HEK293 (cell line): ENCODE results near the gene PHACTR1.
A peak's percentile ranks its signal among the peaks of the same experiment; 100 is the strongest.

ENCODE experiments used
- CTCF ChIA-PET: fragments of 350-600 bp; formaldehyde crosslinking; extraction: SDS; loops from one replicate; lab custom pipeline; 2021; ENCODE audit warnings: antibody characterized with exemption; lab: Yijun Ruan, JAX
- POLR2A ChIA-PET: fragments of 300-600 bp; formaldehyde crosslinking; extraction: SDS; loops from one replicate; lab custom pipeline; 2020; ENCODE audit warnings: antibody characterized with exemption, inconsistent platforms; lab: Yijun Ruan, JAX
- H3K27ac ChIP-seq: fragments of 200-500 bp; sonication (Bioruptor generic); 2 replicates; pipeline ENCODE4 v1.5.1; 2014; ENCODE audit warnings: low read depth, low read length, control low read depth, inconsistent platforms; ENCODE audit errors: extremely low read depth
- H3K36me3 ChIP-seq, 2 experiments: fragments of 200-500 bp in 1 of 2; sonication (Bioruptor generic) in 1 of 2; 1 replicate in 1 of 2; 2 replicates in 1 of 2; pipeline ENCODE4 v1.5.1; 2014 to 2017; ENCODE audit warnings: inconsistent platforms in 2 of 2, low read length in 2 of 2; ENCODE audit not compliant: control insufficient read depth in 2 of 2, insufficient read depth in 1 of 2
- H3K4me1 ChIP-seq: fragments of 200-500 bp; sonication (Bioruptor generic); 2 replicates; pipeline ENCODE4 v1.5.1; 2014; ENCODE audit warnings: mild to moderate bottlenecking, low read length, inconsistent platforms; ENCODE audit not compliant: control insufficient read depth, insufficient read depth
- H3K4me3 ChIP-seq: 2 replicates; pipeline ENCODE4 v1.5.1; 2011; ENCODE audit warnings: low read depth, mild to moderate bottlenecking, control low read depth, low read length, moderate library complexity
- H3K9me3 ChIP-seq: fragments of 200-500 bp; sonication (Bioruptor generic); 2 replicates; pipeline ENCODE4 v1.5.1; 2014; ENCODE audit warnings: low read depth, low read length, inconsistent platforms; ENCODE audit not compliant: control insufficient read depth, insufficient read depth
- EGR2 ChIP-seq: fragments of 450-650 bp; formaldehyde crosslinking; IDR thresholded peaks from 2 replicates; pipeline ENCODE4 v1.5.1; 2016; ENCODE audit warnings: low read depth, missing biosample characterization, missing genetic modification characterization
- GLIS1 ChIP-seq: fragments of 450-650 bp; formaldehyde crosslinking; IDR thresholded peaks from 2 replicates; pipeline ENCODE4 v1.5.1; 2016; ENCODE audit warnings: missing biosample characterization, missing genetic modification characterization
- GLIS2 ChIP-seq: fragments of 450-650 bp; formaldehyde crosslinking; IDR thresholded peaks from 2 replicates; pipeline ENCODE4 v1.5.1; 2016; ENCODE audit warnings: missing biosample characterization, missing genetic modification characterization
- KLF17 ChIP-seq: fragments of 450-650 bp; formaldehyde crosslinking; IDR thresholded peaks from 2 replicates; pipeline ENCODE4 v1.5.1; 2016; ENCODE audit warnings: missing biosample characterization, missing genetic modification characterization
- KLF9 ChIP-seq: fragments of 450-650 bp; formaldehyde crosslinking; IDR thresholded peaks from 2 replicates; pipeline ENCODE4 v1.5.1; 2016; ENCODE audit warnings: missing biosample characterization, missing genetic modification characterization, low read depth
- SP3 ChIP-seq: fragments of 450-650 bp; formaldehyde crosslinking; IDR thresholded peaks from 2 replicates; pipeline ENCODE4 v1.5.1; 2016; ENCODE audit warnings: missing biosample characterization, missing genetic modification characterization
- ZBTB8A ChIP-seq: fragments of 450-650 bp; formaldehyde crosslinking; IDR thresholded peaks from 2 replicates; pipeline ENCODE4 v1.5.1; 2016; ENCODE audit warnings: missing biosample characterization, missing genetic modification characterization
- ZEB2 ChIP-seq: fragments of 450-650 bp; formaldehyde crosslinking; IDR thresholded peaks from 2 replicates; pipeline ENCODE4 v1.5.1; 2016; ENCODE audit warnings: missing biosample characterization, missing genetic modification characterization
- ZFP37 ChIP-seq: fragments of 450-650 bp; formaldehyde crosslinking; IDR thresholded peaks from 2 replicates; pipeline ENCODE4 v1.5.1; 2016; ENCODE audit warnings: missing biosample characterization, missing genetic modification characterization
- ZNF10 ChIP-seq: fragments of 450-650 bp; formaldehyde crosslinking; IDR thresholded peaks from 2 replicates; pipeline ENCODE4 v1.5.1; 2017; ENCODE audit warnings: missing biosample characterization, missing genetic modification characterization
- ZNF148 ChIP-seq: fragments of 450-650 bp; formaldehyde crosslinking; IDR thresholded peaks from 2 replicates; pipeline ENCODE4 v1.5.0; 2017; ENCODE audit warnings: missing biosample characterization, missing genetic modification characterization, borderline replicate concordance
- ZNF155 ChIP-seq: fragments of 450-650 bp; formaldehyde crosslinking; IDR thresholded peaks from 2 replicates; pipeline ENCODE4 v1.5.1; 2016; ENCODE audit warnings: missing biosample characterization, missing genetic modification characterization
- ZNF16 ChIP-seq: fragments of 450-650 bp; formaldehyde crosslinking; IDR thresholded peaks from 2 replicates; pipeline ENCODE4 v1.5.1; 2016; ENCODE audit warnings: low read depth, missing biosample characterization, missing genetic modification characterization
- ZNF221 ChIP-seq: fragments of 450-650 bp; formaldehyde crosslinking; IDR thresholded peaks from 2 replicates; pipeline ENCODE4 v1.5.1; 2017; ENCODE audit warnings: missing biosample characterization, missing genetic modification characterization, borderline replicate concordance
- ZNF37A ChIP-seq: fragments of 450-650 bp; IDR thresholded peaks from 2 replicates; pipeline ENCODE4 v1.5.1; 2018; ENCODE audit warnings: missing biosample characterization, missing genetic modification characterization
- ZNF426 ChIP-seq: fragments of 450-650 bp; formaldehyde crosslinking; IDR thresholded peaks from 2 replicates; pipeline ENCODE4 v1.5.1; 2017; ENCODE audit warnings: missing biosample characterization, missing genetic modification characterization, mild to moderate bottlenecking, inconsistent platforms, moderate library complexity
- ZNF629 ChIP-seq: fragments of 450-650 bp; formaldehyde crosslinking; IDR thresholded peaks from 2 replicates; pipeline ENCODE4 v1.5.1; 2017; ENCODE audit warnings: missing biosample characterization, missing genetic modification characterization
- ZNF654 ChIP-seq: fragments of 450-650 bp; formaldehyde crosslinking; IDR thresholded peaks from 2 replicates; pipeline ENCODE4 v1.5.1; 2016; ENCODE audit warnings: low read depth, missing biosample characterization, missing genetic modification characterization
- ZNF660 ChIP-seq: fragments of 450-650 bp; IDR thresholded peaks from 2 replicates; pipeline ENCODE4 v1.5.1; 2018; ENCODE audit warnings: missing biosample characterization, mild to moderate bottlenecking, missing genetic modification characterization
- ZNF704 ChIP-seq: fragments of 450-650 bp; formaldehyde crosslinking; IDR thresholded peaks from 2 replicates; pipeline ENCODE4 v1.5.1; 2016; ENCODE audit warnings: missing biosample characterization, missing genetic modification characterization
- ZNF785 ChIP-seq: fragments of 450-650 bp; formaldehyde crosslinking; IDR thresholded peaks from 2 replicates; pipeline ENCODE4 v1.5.1; 2016; ENCODE audit warnings: missing biosample characterization, missing genetic modification characterization
- ZSCAN4 ChIP-seq: fragments of 450-650 bp; formaldehyde crosslinking; IDR thresholded peaks from 2 replicates; pipeline ENCODE4 v1.5.1; 2017; ENCODE audit warnings: missing biosample characterization, missing genetic modification characterization
- TF ChIP-seq, protein P1 (sequence below): fragments of 450-650 bp; formaldehyde crosslinking; conservative IDR thresholded peaks from 2 replicates; pipeline ENCODE4 v1.5.1; 2016; ENCODE audit warnings: low read depth, missing biosample characterization, missing genetic modification characterization

PHACTR1 gene

DNA sequence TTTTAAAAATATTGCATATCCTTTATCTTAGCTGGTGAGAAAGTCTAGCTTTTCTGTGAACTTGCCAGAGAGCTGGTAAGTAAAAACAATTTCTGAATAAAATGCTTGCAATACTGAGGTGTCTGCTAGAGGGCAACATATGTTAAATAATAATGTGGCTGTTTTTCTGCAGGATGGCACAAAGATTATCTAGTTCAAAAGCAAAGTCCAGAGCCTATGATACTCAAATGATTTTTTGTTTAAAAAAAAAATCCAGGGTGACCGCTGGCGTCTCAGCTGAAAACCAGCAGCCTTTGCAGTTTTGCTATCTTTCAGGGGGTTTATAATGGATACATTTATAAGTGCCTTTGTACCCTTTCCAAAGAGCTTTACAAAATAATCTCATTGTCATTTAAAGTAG, 194.9 kb downstream of the PHACTR1 start:
- no peaks in the 10 kb centered on the region for H3K4me1 ChIP-seq
- TF ChIP-seq ZNF785 (no peak), KLF9 (no peak), ZNF704 (tag by site-specific recombination) (no peak), ZNF37A (tag by site-specific recombination) (no peak), ZNF660 (tag by site-specific recombination) (0 out of 2 replicates have a peak, but pooled peaks have one; percentile 24), ZNF654 (peak; percentile 24)
- TF ChIP-seq, all 188 proteins: peak for 2
- H3K27ac ChIP-seq = no peak overlapping the region
- H3K9me3 ChIP-seq = no peaks in the 10 kb centered on the region
- no peaks in the 10 kb centered on the region for H3K36me3 ChIP-seq
- ChIA-PET POLR2A (interaction anchor here (1.3 kb wide), 1 partner anchor 417 kb away, joined by 17 read pairs; the partner anchor contains the start of gene TBC1D7), CTCF (interaction anchor here (0.6 to 6.4 kb wide), 50 partner anchors 9 to 1233 kb away, joined by 3 to 102 read pairs (median 4); partner anchors contain the start of gene TBC1D7)
- H3K4me3 ChIP-seq = no peak overlapping the region

DNA sequence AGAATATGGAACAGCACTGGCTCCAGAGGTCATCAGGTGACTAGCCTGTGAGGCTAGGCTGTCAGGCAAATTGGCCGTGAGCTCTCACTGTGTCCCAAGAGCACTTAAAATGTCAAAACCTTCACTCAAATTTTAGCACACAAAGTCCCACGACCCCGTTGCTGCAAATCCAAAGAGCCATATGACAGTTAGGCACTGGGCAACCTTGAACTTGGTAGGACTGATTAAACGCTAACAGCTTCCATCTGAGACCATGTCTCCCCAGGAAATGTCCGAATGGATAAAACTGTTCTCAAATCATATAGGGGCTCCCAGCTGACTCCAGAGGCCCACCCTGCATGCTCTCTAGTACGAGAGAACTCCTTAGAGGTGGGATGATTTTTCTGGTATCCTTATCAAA, 196.6 kb downstream of the PHACTR1 start:
- TF ChIP-seq ZNF426 (tag by site-specific recombination) = no peak
- no peak for TF ChIP-seq GLIS1 (tag by site-specific recombination)
- no peak for TF ChIP-seq ZFP37
- no peak for TF ChIP-seq ZNF221 (tag by site-specific recombination)
- TF ChIP-seq GLIS2 (tag by site-specific recombination) = no peak
- no peak for TF ChIP-seq ZSCAN4 (tag by site-specific recombination)
- no peak for TF ChIP-seq ZBTB8A (tag by site-specific recombination)
- no peak for TF ChIP-seq ZNF10 (tag by site-specific recombination)
- Histone ChIP-seq H3K36me3 (no peaks in the 10 kb centered on the region), H3K27ac (no peak overlapping the region), H3K4me1 (no peaks in the 10 kb centered on the region), H3K9me3 (no peaks in the 10 kb centered on the region), H3K4me3 (no peak overlapping the region)
- CTCF ChIA-PET = interaction anchor here (0.6 to 6.4 kb wide), 7 partner anchors 19 to 417 kb away, joined by 3 to 102 read pairs (median 3); partner anchors contain the start of gene TBC1D7
- POLR2A ChIA-PET = no interaction called here

- Histone ChIP-seq H3K36me3 (no peaks in the 10 kb centered on the region), H3K4me3 (no peak overlapping the region), H3K9me3 (no peaks in the 10 kb centered on the region), H3K4me1 (no peaks in the 10 kb centered on the region), H3K27ac (no peak overlapping the region)
- ChIA-PET CTCF (interaction anchor here (0.6 to 1.0 kb wide), 4 partner anchors 238 to 711 kb away, joined by 3 read pairs; no protein-coding TSS in a partner anchor), POLR2A (interaction anchor here (0.7 kb wide), 1 partner anchor 205 kb away, joined by 5 read pairs; no protein-coding TSS in a partner anchor)
- TF ChIP-seq, protein P1, sequence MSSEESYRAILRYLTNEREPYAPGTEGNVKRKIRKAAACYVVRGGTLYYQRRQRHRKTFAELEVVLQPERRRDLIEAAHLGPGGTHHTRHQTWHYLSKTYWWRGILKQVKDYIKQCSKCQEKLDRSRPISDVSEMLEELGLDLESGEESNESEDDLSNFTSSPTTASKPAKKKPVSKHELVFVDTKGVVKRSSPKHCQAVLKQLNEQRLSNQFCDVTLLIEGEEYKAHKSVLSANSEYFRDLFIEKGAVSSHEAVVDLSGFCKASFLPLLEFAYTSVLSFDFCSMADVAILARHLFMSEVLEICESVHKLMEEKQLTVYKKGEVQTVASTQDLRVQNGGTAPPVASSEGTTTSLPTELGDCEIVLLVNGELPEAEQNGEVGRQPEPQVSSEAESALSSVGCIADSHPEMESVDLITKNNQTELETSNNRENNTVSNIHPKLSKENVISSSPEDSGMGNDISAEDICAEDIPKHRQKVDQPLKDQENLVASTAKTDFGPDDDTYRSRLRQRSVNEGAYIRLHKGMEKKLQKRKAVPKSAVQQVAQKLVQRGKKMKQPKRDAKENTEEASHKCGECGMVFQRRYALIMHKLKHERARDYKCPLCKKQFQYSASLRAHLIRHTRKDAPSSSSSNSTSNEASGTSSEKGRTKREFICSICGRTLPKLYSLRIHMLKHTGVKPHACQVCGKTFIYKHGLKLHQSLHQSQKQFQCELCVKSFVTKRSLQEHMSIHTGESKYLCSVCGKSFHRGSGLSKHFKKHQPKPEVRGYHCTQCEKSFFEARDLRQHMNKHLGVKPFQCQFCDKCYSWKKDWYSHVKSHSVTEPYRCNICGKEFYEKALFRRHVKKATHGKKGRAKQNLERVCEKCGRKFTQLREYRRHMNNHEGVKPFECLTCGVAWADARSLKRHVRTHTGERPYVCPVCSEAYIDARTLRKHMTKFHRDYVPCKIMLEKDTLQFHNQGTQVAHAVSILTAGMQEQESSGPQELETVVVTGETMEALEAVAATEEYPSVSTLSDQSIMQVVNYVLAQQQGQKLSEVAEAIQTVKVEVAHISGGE (tag by site-specific recombination) = no peak
- TF ChIP-seq ZBTB8A (tag by site-specific recombination) = no peak
- no peak for TF ChIP-seq ZNF660 (tag by site-specific recombination)
- no peak for TF ChIP-seq GLIS2 (tag by site-specific recombination)
- no peak for TF ChIP-seq ZNF155 (tag by site-specific recombination)
- TF ChIP-seq ZNF148 (tag by site-specific recombination) = no peak
- TF ChIP-seq EGR2 (tag by site-specific recombination) = no peak
- TF ChIP-seq KLF17 = no peak
- no peak for TF ChIP-seq ZNF16 (tag by site-specific recombination)
- TF ChIP-seq ZNF629 = no peak
- TF ChIP-seq ZEB2 = no peak
- TF ChIP-seq SP3 = no peak
Observed at GRCh38 chr6:12916006-12916405, 199.4 kb downstream of the PHACTR1 start.
